ENCODE results near the gene RAPGEF1.
"Not testable (repeated sequence)": the region's sequence is repeated elsewhere in the genome, so short reads cannot be mapped to it uniquely, and the experiment has no call there.

Gene RAPGEF1

DNA sequence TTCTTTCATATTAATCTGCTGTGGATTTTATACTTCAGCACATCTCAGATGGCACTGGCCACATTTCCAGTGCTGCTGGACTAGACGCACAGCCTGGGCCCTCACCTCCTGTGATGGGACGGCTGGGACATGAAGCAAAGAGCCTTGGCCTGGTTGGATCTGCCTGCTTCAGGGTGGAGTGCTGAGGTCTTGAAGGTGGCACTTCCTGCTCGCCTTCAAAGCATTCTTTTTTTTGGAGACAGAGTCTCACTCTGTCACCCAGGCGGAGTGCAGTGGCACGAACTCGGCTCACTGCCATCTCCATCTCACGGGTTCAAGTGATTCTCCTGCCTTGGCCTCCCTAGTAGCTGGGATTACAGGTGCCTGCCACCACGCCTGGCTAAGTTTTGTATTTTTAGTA is 73.1 kb downstream of the RAPGEF1 start:
- DNase-seq: peak; percentile 64

DNA sequence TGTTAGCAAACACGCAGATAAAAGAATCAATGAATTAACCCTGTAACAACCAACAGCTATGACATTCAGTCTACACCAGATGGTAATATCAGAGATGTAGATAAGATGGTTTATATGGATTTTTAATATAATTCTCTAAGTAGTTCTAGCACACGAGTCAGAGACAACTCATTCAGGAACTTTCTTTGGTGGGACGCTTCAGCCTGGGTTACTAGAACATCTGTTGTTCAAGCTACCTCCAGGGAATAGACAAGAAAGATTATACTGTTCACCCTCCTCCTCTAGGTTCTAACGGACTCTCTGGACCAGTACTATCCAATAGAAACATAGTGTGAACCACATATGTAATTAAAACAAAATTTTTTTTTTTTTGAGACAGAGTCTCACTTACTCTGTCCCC is 73.8 kb downstream of the RAPGEF1 start:
- no peak for DNase-seq

DNA sequence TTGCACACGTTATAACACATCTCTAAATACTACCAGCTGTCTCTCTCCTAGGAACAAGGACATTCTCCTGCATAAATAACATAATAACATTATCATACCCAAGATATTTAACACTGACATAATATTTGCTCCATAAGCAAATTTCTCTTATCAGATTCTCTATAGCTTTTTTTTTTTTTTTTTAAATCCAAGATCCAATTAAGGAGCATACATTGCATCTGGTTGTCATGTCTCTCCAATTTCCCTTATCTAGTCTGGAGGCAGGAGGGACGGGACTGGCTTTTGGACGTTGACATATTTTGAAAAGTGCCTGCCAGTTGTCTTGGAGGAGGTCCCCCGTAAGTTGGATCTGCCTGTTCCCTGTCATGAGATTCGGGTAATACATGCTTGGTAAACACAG is 76.6 kb downstream of the RAPGEF1 start:
- no peak for DNase-seq

DNA sequence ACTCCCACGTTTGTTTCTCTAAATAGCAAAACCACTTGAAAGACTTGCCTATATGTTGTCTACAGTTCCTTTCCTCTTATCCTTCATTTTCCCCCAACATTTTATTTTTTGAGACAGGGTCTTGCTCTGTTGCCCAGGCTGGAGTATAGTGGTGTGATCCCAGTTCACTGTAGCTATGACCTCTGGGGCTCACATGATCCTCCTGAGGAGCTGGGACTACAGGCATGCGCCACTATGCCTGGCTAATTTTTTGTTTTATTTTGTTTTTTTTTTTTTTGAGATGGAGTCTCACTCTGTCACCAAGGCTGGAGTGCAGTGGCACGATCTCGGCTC is 77.6 kb downstream of the RAPGEF1 start:
- DNase-seq: not testable (repeated sequence)

GRCh38 chr9:131661568-131662288 is 78.1 kb downstream of the RAPGEF1 start:
- peak; percentile 72 for DNase-seq

DNA sequence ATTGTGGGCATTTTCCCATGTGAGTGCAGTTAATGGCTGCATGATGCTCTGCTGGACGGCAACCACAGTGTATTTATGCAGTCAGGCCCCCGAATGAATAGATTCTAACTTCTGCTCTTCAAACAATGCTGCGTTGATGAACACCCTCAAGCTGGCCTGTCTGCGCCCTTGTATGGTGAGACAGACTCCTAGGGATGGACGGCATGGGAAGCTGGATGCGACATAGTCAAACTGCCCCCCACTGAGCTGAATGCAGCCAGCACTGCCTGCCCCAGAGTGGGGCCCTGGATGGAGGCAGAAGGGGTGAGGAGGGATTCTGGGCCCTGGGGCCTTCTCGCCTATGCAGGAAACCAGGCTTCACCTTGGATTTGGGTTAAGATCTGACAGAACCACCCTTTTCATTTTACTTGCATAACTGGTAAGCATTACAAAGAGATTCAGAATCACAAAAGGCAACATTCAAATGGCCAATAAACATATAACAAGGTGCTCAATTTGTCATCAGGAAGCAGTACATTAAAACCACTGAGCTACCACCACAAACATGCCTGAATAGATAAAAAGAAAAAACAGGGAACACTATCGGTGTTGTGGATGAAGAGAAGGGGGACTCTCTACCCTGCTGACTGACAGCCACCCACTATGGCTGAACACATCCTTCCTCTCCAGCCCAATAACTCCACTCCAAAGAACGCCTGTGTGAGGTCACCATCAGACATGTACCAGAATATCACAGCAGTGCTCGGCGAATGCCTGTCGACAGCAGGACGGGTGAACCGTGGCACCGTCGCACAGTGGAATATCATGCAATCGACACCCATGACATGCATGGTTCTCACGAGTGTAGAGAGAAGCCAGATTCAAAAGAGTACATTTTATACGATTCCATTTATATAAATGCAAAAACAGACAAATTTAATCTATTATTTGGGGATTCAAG is 79.1 kb downstream of the RAPGEF1 start:
- no peak for DNase-seq

DNA sequence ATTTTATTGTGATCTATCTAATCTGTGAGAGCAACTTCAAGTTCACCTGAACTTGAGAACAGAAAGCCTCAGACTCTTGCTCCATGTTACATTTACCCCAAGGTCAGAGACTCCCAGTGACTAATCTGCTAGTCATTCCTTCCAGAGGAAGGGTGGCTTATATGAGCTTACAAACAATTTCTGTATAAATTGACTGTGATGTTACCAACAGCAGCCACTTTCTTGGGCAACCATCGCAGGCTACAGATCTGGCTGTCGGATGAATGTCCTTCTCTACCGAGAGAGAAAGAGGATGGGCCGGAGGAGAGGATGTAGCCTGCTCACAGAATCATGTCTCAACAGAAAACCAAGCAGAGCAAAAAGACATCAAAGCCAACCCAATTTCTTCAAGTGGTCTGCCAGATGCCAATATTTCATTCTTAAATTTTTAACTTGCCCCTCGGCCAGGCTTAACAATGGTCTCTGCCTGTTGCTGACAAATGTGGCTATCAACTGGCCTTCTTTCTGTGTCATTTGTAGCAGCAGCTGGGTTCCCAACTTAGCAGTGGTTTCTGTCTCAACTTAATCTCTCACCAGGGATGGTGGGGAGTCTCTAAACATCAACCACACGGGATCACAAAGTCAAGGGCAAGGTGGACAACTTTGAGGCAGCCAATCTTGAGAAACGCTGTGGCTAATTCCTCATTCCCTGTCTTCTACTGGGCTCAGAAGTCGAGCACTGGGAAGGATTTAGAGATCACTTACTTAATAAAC is 81.3 kb downstream of the RAPGEF1 start:
- no peak for DNase-seq

DNA sequence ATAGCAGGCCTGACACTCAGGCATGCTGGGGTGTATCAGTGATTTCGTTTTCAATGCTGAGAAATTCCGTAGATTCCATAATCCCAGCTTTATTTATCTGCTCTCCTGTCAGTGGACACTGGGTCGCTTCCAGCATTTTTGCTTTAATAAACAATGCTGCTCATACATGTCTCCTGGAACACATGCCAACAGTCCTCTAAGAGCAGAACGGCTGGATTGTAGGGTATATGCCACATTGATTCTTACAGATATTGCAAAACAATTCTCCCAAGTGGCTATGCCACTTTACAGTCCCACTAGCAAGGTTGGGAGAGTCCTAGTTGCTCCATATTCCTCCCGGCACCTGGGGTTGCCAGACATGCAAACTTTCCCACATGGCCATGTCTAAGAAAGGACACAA is 81.9 kb downstream of the RAPGEF1 start:
- no peak for DNase-seq

DNA sequence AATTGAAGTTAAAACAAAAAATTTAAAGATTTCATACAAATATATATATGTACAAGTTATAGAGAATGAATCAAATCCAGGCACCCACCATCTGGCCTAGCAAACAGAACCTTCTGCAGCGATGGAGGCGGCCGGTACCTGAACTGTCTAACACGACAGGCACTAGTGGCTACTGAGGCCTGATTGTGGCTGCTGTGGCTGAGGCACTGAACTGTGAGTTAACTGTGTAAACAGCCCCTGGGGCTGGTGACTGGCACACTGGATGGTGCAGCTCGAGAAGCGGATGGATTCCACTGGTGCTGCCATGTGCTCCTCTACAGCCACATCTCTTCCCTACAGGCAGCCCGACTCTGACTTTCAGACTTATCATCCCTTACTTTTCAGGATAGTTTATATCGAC is 82.4 kb downstream of the RAPGEF1 start:
- no peak for DNase-seq

GRCh38 chr9:131657037-131657377 is 82.9 kb downstream of the RAPGEF1 start:
- peak; percentile 50 for DNase-seq

DNA sequence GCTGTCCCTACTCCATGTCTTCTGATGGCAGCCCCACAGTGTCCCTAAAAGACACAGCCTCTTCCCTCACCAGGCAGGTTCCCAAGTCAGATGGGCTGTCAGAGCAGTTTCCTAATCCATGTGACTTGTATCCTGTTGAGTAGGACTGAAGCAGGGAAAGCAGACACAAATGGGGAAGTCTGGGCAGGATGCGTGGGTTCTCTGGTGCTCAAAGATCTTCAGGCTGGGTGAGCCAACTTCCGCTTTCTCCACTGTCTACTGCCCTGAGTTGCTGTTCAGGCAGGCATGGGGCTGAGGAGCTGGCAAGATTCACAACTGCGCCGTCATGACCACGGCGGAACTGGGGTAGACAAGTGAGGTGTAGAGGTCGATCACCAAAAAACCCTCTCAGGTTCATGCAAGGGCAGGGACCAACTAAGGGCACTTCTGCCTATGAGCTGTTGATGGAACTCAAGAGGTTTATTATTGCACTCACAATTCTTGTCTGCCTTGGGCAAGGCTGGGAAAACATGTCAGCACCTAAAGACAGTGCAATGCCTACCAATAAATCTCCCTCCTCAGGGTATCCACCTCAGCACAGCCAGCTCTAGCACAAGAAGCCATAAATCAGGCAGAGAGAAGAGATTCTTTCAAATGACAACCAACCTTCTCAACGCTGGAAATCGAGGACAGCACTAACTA is 83.4 kb downstream of the RAPGEF1 start:
- peak; percentile 80 for DNase-seq

DNA sequence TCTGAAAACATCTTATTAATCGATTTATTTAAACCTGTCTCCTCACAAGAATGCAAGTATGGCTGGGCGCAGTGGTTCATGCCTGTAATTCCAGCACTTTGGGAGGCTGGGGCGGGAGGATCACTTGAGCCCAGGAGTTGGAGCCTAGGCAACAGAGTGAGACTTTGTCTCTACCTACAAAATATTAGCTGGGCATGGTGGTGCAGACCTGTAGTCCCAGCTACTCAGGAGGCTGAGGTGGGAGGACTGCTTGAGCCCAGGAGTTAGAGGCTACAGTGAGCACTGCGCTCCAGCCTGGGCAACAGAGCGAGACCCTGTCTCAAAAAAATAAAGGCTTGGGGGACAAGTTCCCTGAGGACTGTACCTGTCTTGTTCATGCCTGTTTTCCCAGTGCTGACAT is 85.5 kb downstream of the RAPGEF1 start:
- not testable (repeated sequence) for DNase-seq

DNA sequence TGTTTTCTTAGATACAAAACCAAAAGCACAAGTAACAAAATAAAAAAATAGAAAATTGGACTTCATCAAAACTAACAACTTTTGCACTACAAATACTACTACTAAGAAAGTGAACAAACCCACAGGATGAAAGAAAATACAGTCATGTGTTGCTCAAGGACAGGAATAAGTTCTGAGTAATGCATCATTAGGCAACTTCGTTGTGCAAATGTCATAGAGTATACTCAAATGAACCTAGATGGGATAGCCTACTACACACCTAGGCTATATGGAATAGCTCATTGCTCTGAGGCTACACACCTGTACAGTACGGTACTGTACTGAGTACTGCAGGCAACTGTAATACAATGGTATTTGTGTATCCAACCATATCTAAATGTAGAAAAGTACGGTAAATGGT is 88.3 kb downstream of the RAPGEF1 start:
- no peak for DNase-seq

DNA sequence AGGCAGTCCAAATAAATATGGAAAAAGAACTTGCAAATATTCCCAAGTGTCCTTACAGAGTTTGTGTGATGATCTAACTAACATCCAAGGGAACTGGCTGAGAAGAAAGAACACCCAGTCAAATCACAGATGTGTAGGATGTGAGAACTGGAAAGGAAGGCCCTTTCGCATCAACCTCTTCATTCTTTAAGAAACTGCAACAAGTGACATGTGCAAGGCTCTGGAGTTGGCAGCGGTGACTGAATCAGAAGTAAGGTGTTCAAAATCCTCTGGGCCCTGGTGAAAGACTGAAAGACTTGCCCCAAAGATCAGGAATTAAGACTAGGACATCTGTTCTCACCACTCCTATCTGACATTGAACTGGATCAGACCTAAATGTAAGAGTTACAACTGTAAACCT is 88.7 kb downstream of the RAPGEF1 start:
- no peak for DNase-seq

DNA sequence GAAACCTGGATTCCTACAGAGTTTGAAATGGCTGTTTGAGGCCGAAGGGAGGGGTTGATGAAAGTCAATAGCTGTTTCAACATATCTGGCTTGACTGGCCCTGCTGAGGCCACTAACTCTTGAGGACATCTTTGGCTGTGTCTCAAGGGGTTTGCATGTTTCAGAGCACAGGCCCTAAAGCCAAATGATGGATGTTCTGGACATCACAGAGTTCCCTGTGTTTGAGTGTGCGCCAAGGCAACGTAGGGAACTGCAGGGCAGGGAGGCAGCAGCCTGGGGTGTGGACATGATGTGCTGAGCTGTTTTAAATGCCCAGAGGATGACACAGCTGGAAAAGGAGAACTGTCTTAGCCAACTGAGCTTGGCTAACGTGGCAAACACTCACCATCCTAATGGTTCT is 89.6 kb downstream of the RAPGEF1 start:
- DNase-seq: no peak

- no peak for DNase-seq
These were observed 90.2 kb downstream of the RAPGEF1 start for GRCh38 chr9:131649646-131650045.

- no peak for DNase-seq
These were observed 94.6 kb downstream of the RAPGEF1 start for GRCh38 chr9:131645078-131645776.

DNA sequence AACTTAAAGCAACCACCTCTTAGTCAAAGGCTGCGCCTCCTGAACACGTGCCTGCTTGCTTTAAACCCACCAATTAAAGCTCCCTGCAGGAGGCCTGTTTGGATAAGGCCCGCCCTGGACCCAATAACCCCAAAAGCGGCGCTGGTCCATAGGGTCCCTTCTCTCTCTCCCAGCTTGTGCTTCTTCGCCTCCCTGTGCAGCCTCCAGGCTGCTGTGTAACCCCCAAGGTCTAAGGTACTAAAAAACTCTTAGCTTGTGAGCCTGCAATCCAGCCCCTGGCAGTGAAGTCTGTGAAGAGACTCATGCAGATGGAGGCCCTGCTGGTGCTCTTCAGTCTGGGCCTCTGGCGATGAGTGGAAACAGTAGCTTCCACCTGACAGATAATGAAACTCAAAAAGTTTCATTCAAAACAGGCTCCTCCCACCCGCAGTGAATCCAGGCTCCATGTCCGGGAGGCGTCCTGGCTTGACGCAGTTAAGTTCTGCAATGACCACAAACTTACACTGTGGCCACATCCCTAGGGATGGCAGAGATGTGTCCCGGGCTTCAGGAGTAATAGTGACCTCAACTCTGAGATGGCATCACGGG is 97.3 kb downstream of the RAPGEF1 start:
- DNase-seq: no peak

DNA sequence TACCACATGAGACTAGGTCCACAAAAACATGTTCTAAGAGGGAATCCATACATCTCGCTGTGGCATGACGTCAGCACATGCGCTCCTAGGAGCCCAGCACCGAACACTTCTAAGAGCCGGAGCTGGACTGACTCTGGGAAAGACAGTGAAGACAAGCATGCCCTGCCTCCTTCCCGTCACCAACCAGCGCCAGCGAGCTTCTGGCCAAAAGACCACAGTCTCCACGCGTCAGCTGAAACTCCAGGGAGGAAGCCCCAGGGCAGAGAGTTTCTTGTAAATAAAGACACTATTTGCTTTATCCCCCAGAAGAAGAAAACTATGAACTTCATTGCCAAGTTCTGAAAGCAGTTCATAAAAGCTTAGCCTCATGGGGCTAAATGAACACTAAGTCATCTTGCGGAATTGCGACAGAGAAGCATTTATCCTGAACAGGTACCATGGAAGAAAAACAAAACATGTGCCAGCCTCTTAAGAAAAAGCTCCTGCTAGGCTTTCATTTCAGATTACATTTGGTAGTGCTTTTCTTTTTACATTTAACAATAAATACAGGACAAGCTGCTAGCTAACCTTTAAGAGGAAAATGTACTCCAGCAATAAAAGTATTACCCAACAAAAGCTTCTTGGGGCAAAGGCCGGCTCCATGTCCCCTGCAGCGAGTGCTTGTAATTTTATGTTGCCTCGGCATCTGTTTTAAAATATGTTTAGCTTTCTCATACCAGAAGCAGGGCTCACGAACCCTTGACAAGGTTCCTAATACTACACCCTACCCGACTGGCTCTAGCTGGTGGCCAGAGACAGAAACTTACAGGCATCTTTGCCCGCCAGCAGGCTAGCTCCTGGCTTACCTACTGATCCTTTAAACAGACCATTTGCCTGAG is 98.0 kb downstream of the RAPGEF1 start:
- no peak for DNase-seq

DNA sequence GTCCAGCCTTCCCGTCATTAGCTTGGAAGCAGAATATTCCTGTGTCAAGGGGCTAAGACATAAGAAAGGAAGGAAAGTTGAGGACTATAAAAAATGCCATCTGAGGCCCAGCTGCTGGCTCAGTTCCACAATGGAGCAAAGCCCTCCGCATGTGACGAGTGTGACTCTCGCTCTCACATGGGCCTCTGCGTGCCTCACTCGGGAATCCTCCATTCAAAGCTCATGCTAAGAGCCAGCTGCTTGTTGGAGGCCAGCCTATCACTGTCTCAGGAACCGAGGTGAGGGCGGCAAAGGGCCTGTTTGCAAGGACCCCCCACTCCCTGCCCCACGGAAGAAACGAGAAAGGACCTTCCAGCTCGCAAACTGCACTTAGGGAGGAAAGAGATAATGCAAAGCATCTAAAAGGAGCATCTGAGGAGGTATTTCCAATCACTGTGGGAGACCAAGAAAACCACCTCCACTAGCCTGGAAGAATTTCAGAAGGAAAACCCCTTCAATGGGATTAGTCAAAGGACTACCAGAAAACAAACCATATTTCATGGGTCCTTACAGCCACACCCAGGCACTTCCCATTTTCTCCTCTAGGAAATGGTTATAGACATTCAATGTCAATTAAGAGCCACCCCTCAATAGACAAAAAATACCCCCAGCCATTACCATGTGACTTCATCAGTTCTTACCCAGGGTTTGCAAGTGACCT is 99.3 kb downstream of the RAPGEF1 start:
- no peak for DNase-seq

Measured in CD4-positive, alpha-beta T cell treated with Interleukin-12 subunit alpha and Interleukin-12 subunit beta, for 1 hour (primary cell).